HEK293 (cell line): ENCODE results near the gene DOP1A.

Source experiments
- CTCF ChIA-PET: fragments of 350-600 bp; formaldehyde crosslinking; extraction: SDS; loops from one replicate; lab custom pipeline; 2021; ENCODE audit warnings: antibody characterized with exemption; lab: Yijun Ruan, JAX
- POLR2A ChIA-PET: fragments of 300-600 bp; formaldehyde crosslinking; extraction: SDS; loops from one replicate; lab custom pipeline; 2020; ENCODE audit warnings: antibody characterized with exemption, inconsistent platforms; lab: Yijun Ruan, JAX
- H3K27ac ChIP-seq: fragments of 200-500 bp; sonication (Bioruptor generic); 2 replicates; pipeline ENCODE4 v1.5.1; 2014; ENCODE audit warnings: low read depth, low read length, control low read depth, inconsistent platforms; ENCODE audit errors: extremely low read depth
- H3K36me3 ChIP-seq, 2 experiments: fragments of 200-500 bp in 1 of 2; sonication (Bioruptor generic) in 1 of 2; 1 replicate in 1 of 2; 2 replicates in 1 of 2; pipeline ENCODE4 v1.5.1; 2014 to 2017; ENCODE audit warnings: inconsistent platforms in 2 of 2, low read length in 2 of 2; ENCODE audit not compliant: control insufficient read depth in 2 of 2, insufficient read depth in 1 of 2
- H3K4me1 ChIP-seq: fragments of 200-500 bp; sonication (Bioruptor generic); 2 replicates; pipeline ENCODE4 v1.5.1; 2014; ENCODE audit warnings: mild to moderate bottlenecking, low read length, inconsistent platforms; ENCODE audit not compliant: control insufficient read depth, insufficient read depth
- H3K4me3 ChIP-seq: 2 replicates; pipeline ENCODE4 v1.5.1; 2011; ENCODE audit warnings: low read depth, mild to moderate bottlenecking, control low read depth, low read length, moderate library complexity
- H3K9me3 ChIP-seq: fragments of 200-500 bp; sonication (Bioruptor generic); 2 replicates; pipeline ENCODE4 v1.5.1; 2014; ENCODE audit warnings: low read depth, low read length, inconsistent platforms; ENCODE audit not compliant: control insufficient read depth, insufficient read depth
- FEZF1 ChIP-seq: fragments of 450-650 bp; formaldehyde crosslinking; IDR thresholded peaks from 2 replicates; pipeline ENCODE4 v1.5.1; 2016; ENCODE audit warnings: missing biosample characterization, missing genetic modification characterization
- KLF7 ChIP-seq: fragments of 450-650 bp; formaldehyde crosslinking; IDR thresholded peaks from 2 replicates; pipeline ENCODE4 v1.5.1; 2016; ENCODE audit warnings: missing biosample characterization, missing genetic modification characterization, borderline replicate concordance
- PRDM2 ChIP-seq: fragments of 450-650 bp; formaldehyde crosslinking; IDR thresholded peaks from 2 replicates; pipeline ENCODE4 v1.5.1; 2016; ENCODE audit warnings: missing biosample characterization, missing genetic modification characterization, borderline replicate concordance
- PRDM6 ChIP-seq: fragments of 450-650 bp; formaldehyde crosslinking; IDR thresholded peaks from 2 replicates; pipeline ENCODE4 v1.5.1; 2017; ENCODE audit warnings: missing biosample characterization, missing genetic modification characterization
- TCF7L2 ChIP-seq: IDR thresholded peaks from 2 replicates; pipeline ENCODE4 v1.6.1; 2011; ENCODE audit warnings: low read depth, mild to moderate bottlenecking, inconsistent platforms, low read length, moderate library complexity, borderline replicate concordance
- ZBTB44 ChIP-seq: fragments of 450-650 bp; IDR thresholded peaks from 2 replicates; pipeline ENCODE4 v1.5.1; 2018; ENCODE audit warnings: missing biosample characterization, mild to moderate bottlenecking, missing genetic modification characterization
- ZFHX2 ChIP-seq: fragments of 450-650 bp; formaldehyde crosslinking; conservative IDR thresholded peaks from 2 replicates; pipeline ENCODE4 v1.5.1; 2016; ENCODE audit warnings: missing biosample characterization, missing genetic modification characterization
- ZNF138 ChIP-seq: fragments of 450-650 bp; formaldehyde crosslinking; IDR thresholded peaks from 2 replicates; pipeline ENCODE4 v1.5.1; 2016; ENCODE audit warnings: missing biosample characterization, missing genetic modification characterization, borderline replicate concordance
- ZNF16 ChIP-seq: fragments of 450-650 bp; formaldehyde crosslinking; IDR thresholded peaks from 2 replicates; pipeline ENCODE4 v1.5.1; 2016; ENCODE audit warnings: low read depth, missing biosample characterization, missing genetic modification characterization
- ZNF18 ChIP-seq: fragments of 450-650 bp; formaldehyde crosslinking; IDR thresholded peaks from 2 replicates; pipeline ENCODE4 v1.5.1; 2016; ENCODE audit warnings: missing biosample characterization, missing genetic modification characterization
- ZNF202 ChIP-seq: fragments of 450-650 bp; formaldehyde crosslinking; IDR thresholded peaks from 2 replicates; pipeline ENCODE4 v1.5.1; 2016; ENCODE audit warnings: missing biosample characterization, missing genetic modification characterization, borderline replicate concordance
- ZNF214 ChIP-seq: fragments of 450-650 bp; formaldehyde crosslinking; IDR thresholded peaks from 2 replicates; pipeline ENCODE4 v1.5.1; 2017; ENCODE audit warnings: missing biosample characterization, mild to moderate bottlenecking, missing genetic modification characterization, borderline replicate concordance
- ZNF26 ChIP-seq: fragments of 450-650 bp; formaldehyde crosslinking; IDR thresholded peaks from 2 replicates; pipeline ENCODE4 v1.5.1; 2016; ENCODE audit warnings: missing biosample characterization, missing genetic modification characterization
- ZNF354C ChIP-seq: fragments of 450-650 bp; formaldehyde crosslinking; IDR thresholded peaks from 2 replicates; pipeline ENCODE4 v1.5.1; 2016; ENCODE audit warnings: missing biosample characterization, missing genetic modification characterization, low read depth, borderline replicate concordance

DOP1A gene

GRCh38 chr6:83188501-83188900 is 121.0 kb downstream of the DOP1A start:
- CTCF ChIA-PET = interaction anchor here (0.6 to 4.6 kb wide), 6 partner anchors 16 to 685 kb away, joined by 4 to 27 read pairs (median 5); partner anchors contain the start of genes DOP1A and UBE3D

More at GRCh38 chr6:83188501-83188900, 121.0 kb downstream of the DOP1A start:
- Histone ChIP-seq H3K27ac (no peak overlapping the region), H3K36me3 (peaks cover 15 to 76% of the 10 kb centered on the region in 2 experiments), H3K4me1 (peaks cover 2% of the 10 kb centered on the region; the same call in 1 of the 2 replicates), H3K4me3 (no peak overlapping the region), H3K9me3 (no peaks in the 10 kb centered on the region)
- POLR2A ChIA-PET = no interaction called here
- TF ChIP-seq ZNF354C = no peak
- no peak for TF ChIP-seq ZNF26 (tag by site-specific recombination)
- TF ChIP-seq ZNF202 (tag by site-specific recombination) = no peak
- no peak for TF ChIP-seq PRDM2 (tag by site-specific recombination)
- no peak for TF ChIP-seq PRDM6 (tag by site-specific recombination)
- TF ChIP-seq ZFHX2 (tag by site-specific recombination) = no peak
- TF ChIP-seq TCF7L2 = no peak
- no peak for TF ChIP-seq ZNF214 (tag by site-specific recombination)
- no peak for TF ChIP-seq ZNF138 (tag by site-specific recombination)
- TF ChIP-seq FEZF1 = no peak
- no peak for TF ChIP-seq ZNF18 (tag by site-specific recombination)
- no peak for TF ChIP-seq ZNF16
- no peak for TF ChIP-seq ZBTB44 (tag by site-specific recombination)
- TF ChIP-seq KLF7 (tag by site-specific recombination) = no peak
